Measurements from ENCODE around the gene GGCT.

Gene GGCT

GRCh38 chr7:30470163-30470770 is 34.4 kb downstream of the GGCT start:
- no peak for TF ChIP-seq CTCF (IDR thresholded peaks at IDR 0.05; ENCODE audit: low read depth, low read length)
- H3K4me3 ChIP-seq (ENCODE audit: low read depth, low read length), result peak overlapping the region; percentile 8; the same call in 1 of the 2 replicates

GRCh38 chr7:30469303-30469702 is 35.3 kb downstream of the GGCT start:
- peak overlapping the region; percentile 27 for H3K4me3 ChIP-seq (ENCODE audit: low read depth, low read length)
- peak; percentile 48 for TF ChIP-seq CTCF (IDR thresholded peaks at IDR 0.05; ENCODE audit: low read depth, low read length)

- TF ChIP-seq CTCF (IDR thresholded peaks at IDR 0.05; ENCODE audit: low read depth, low read length), result no peak
- peak overlapping the region; percentile 27 for H3K4me3 ChIP-seq (ENCODE audit: low read depth, low read length)
Observed at GRCh38 chr7:30468791-30469190, 35.8 kb downstream of the GGCT start.

GRCh38 chr7:30468041-30468440 is 36.6 kb downstream of the GGCT start:
- TF ChIP-seq CTCF (IDR thresholded peaks at IDR 0.05; ENCODE audit: low read depth, low read length), result no peak
- H3K4me3 ChIP-seq (ENCODE audit: low read depth, low read length), result no peak overlapping the region

GRCh38 chr7:30467271-30467670 is 37.4 kb downstream of the GGCT start:
- no peak for TF ChIP-seq CTCF (IDR thresholded peaks at IDR 0.05; ENCODE audit: low read depth, low read length)
- H3K4me3 ChIP-seq (ENCODE audit: low read depth, low read length), result no peak overlapping the region

GRCh38 chr7:30466266-30466665 is 38.4 kb downstream of the GGCT start:
- TF ChIP-seq CTCF (IDR thresholded peaks at IDR 0.05; ENCODE audit: low read depth, low read length), result no peak
- no peak overlapping the region for H3K4me3 ChIP-seq (ENCODE audit: low read depth, low read length)

GRCh38 chr7:30465811-30466180 is 38.8 kb downstream of the GGCT start:
- no peak overlapping the region for H3K4me3 ChIP-seq (ENCODE audit: low read depth, low read length)
- no peak for TF ChIP-seq CTCF (IDR thresholded peaks at IDR 0.05; ENCODE audit: low read depth, low read length)

Measured in WI38 (cell line).